Mesodermal cell (in vitro differentiated cells): ENCODE data around the gene PTGR2.
A peak's percentile ranks its signal among the peaks of the same experiment; 100 is the strongest.
"Not testable (repeated sequence)": the region's sequence is repeated elsewhere in the genome, so short reads cannot be mapped to it uniquely, and the experiment has no call there.

ENCODE experiments used
- H3K27ac ChIP-seq: 2 replicates; pipeline ENCODE4 v1.7.0; 2013; ENCODE audit warnings: mild to moderate bottlenecking, low read depth, low read length, moderate library complexity; ENCODE audit not compliant: severe bottlenecking
- H3K36me3 ChIP-seq: 2 replicates; pipeline ENCODE4 v1.7.1; 2013; ENCODE audit warnings: mild to moderate bottlenecking, low read length, moderate library complexity; ENCODE audit not compliant: control insufficient read depth, insufficient read depth
- H3K4me1 ChIP-seq: one replicate; pipeline ENCODE4 v1.7.1; 2013; ENCODE audit warnings: mild to moderate bottlenecking, low read length; ENCODE audit not compliant: insufficient read depth, control insufficient read depth, poor library complexity, severe bottlenecking
- H3K4me3 ChIP-seq: 2 replicates; pipeline ENCODE4 v1.7.0; 2013; ENCODE audit warnings: low read length, control low read depth, mild to moderate bottlenecking; ENCODE audit not compliant: insufficient read depth, poor library complexity, severe bottlenecking; ENCODE audit errors: extremely low read depth
- H3K9me3 ChIP-seq: 2 replicates; pipeline ENCODE4 v1.7.1; 2013; ENCODE audit warnings: mild to moderate bottlenecking, low read length, moderate library complexity; ENCODE audit not compliant: control insufficient read depth
- WGBS, 2 experiments: methylation state at CpG; one replicate each; pipeline ENCODE4 v1.1.5; 2013; ENCODE audit warnings: missing lambda C conversion rate in 2 of 2; ENCODE audit not compliant: insufficient coverage in 2 of 2; 5-methylcytosine and 5-hydroxymethylcytosine counted together

The PTGR2 gene

GRCh38 chr14:73886449-73887317 is 35.1 kb downstream of the PTGR2 start, which contains the start of gene ZNF410:
Gene ZNF410 (plus strand): TSS chr14:73886859. CDS start chr14:73892176, 5,317 bp downstream.
- Histone ChIP-seq H3K27ac (peak within 1 kb of the TSS; percentile 94), H3K4me3 (peak within 1 kb of the TSS; percentile 99), H3K36me3 (peaks cover 10% of the 10 kb centered on the region), H3K9me3 (no peaks in the 10 kb centered on the region), H3K4me1 (peaks cover 16% of the 10 kb centered on the region)
- WGBS, 2 experiments, result 0 to 1% methylated on average over 29 to 54 of the region's 65 CpGs

- peaks cover 16% of the 10 kb centered on the region for H3K4me1 ChIP-seq
- H3K36me3 ChIP-seq, result peaks cover 14% of the 10 kb centered on the region
- peak overlapping the region; percentile 94 for H3K27ac ChIP-seq
- H3K9me3 ChIP-seq, result no peaks in the 10 kb centered on the region
- no CpG with 5 or more reads among the region's 7 CpGs for WGBS, 2 experiments
- peak overlapping the region; percentile 99 for H3K4me3 ChIP-seq
Measured at GRCh38 chr14:73887318-73887616, 35.6 kb downstream of the PTGR2 start.

- Histone ChIP-seq H3K4me1 (peaks cover 16% of the 10 kb centered on the region), H3K9me3 (no peaks in the 10 kb centered on the region), H3K27ac (peak overlapping the region; percentile 94), H3K36me3 (peaks cover 16% of the 10 kb centered on the region), H3K4me3 (peak overlapping the region; percentile 99)
- 53 to 57% methylated on average over 6 to 7 of the region's 7 CpGs for WGBS, 2 experiments
Measured at GRCh38 chr14:73887694-73888459, 36.2 kb downstream of the PTGR2 start.

- no peak overlapping the region for H3K27ac ChIP-seq
- peaks cover 20% of the 10 kb centered on the region for H3K36me3 ChIP-seq
- 93% methylated on average over 2 of the region's 3 CpGs; no CpG with 5 or more reads in 1 of the 2 experiments for WGBS, 2 experiments
- H3K4me1 ChIP-seq, result peaks cover 16% of the 10 kb centered on the region
- no peaks in the 10 kb centered on the region for H3K9me3 ChIP-seq
- peak overlapping the region; percentile 99 for H3K4me3 ChIP-seq
Measured at GRCh38 chr14:73888460-73888725, 36.8 kb downstream of the PTGR2 start.

- WGBS, 2 experiments, result 90% methylated on average over 2 of the region's 2 CpGs; no CpG with 5 or more reads in 1 of the 2 experiments
- Histone ChIP-seq H3K27ac (peak overlapping the region; percentile 1), H3K36me3 (peaks cover 26% of the 10 kb centered on the region), H3K4me3 (no peak overlapping the region), H3K9me3 (no peaks in the 10 kb centered on the region), H3K4me1 (peaks cover 16% of the 10 kb centered on the region)
Measured at GRCh38 chr14:73888971-73889370, 37.3 kb downstream of the PTGR2 start.

GRCh38 chr14:73889376-73889775 is 37.7 kb downstream of the PTGR2 start:
- H3K9me3 ChIP-seq, result no peaks in the 10 kb centered on the region
- H3K4me1 ChIP-seq, result peaks cover 16% of the 10 kb centered on the region
- H3K36me3 ChIP-seq, result peaks cover 30% of the 10 kb centered on the region
- peak overlapping the region; percentile 1 for H3K27ac ChIP-seq
- WGBS, 2 experiments, result 89 to 96% methylated on average over 1 to 4 of the region's 5 CpGs
- no peak overlapping the region for H3K4me3 ChIP-seq

- 97 to 100% methylated on average over 5 to 6 of the region's 6 CpGs for WGBS, 2 experiments
- not testable (repeated sequence) for H3K4me3 ChIP-seq, H3K4me1 ChIP-seq, H3K27ac ChIP-seq, H3K9me3 ChIP-seq
- peaks cover 77% of the 10 kb centered on the region for H3K36me3 ChIP-seq
Measured at GRCh38 chr14:73894180-73894687, 42.6 kb downstream of the PTGR2 start.

GRCh38 chr14:73895939-73896338 is 44.3 kb downstream of the PTGR2 start:
- Histone ChIP-seq H3K4me3 (no peak overlapping the region), H3K27ac (no peak overlapping the region), H3K4me1 (no peaks in the 10 kb centered on the region), H3K9me3 (no peaks in the 10 kb centered on the region), H3K36me3 (peaks cover 94% of the 10 kb centered on the region)
- 100% methylated on average over 1 of the region's 1 CpG for WGBS, 2 experiments

GRCh38 chr14:73896521-73896920 is 44.9 kb downstream of the PTGR2 start:
- Histone ChIP-seq H3K27ac (peak overlapping the region; percentile 39), H3K36me3 (peaks cover 94% of the 10 kb centered on the region), H3K4me1 (no peaks in the 10 kb centered on the region), H3K4me3 (no peak overlapping the region), H3K9me3 (no peaks in the 10 kb centered on the region)
- WGBS, 2 experiments, result 83% methylated on average over 1 of the region's 1 CpG; no CpG with 5 or more reads in 1 of the 2 experiments

- H3K27ac ChIP-seq, result no peak overlapping the region
- 100% methylated on average over 1 of the region's 3 CpGs; no CpG with 5 or more reads in 1 of the 2 experiments for WGBS, 2 experiments
- H3K4me1 ChIP-seq, result no peaks in the 10 kb centered on the region
- no peaks in the 10 kb centered on the region for H3K9me3 ChIP-seq
- peaks cover 82% of the 10 kb centered on the region for H3K36me3 ChIP-seq
- no peak overlapping the region for H3K4me3 ChIP-seq
Measured at GRCh38 chr14:73903028-73903427, 51.4 kb downstream of the PTGR2 start.
